ENCODE measurements around the gene SULT1C4.
"Not testable (repeated sequence)": the region's sequence is repeated elsewhere in the genome, so short reads cannot be mapped to it uniquely, and the experiment has no call there.

Gene SULT1C4

GRCh38 chr2:108414945-108415344, 37.2 kb downstream of the SULT1C4 start:
- no peak for DNase-seq

- DNase-seq, result no peak
These were observed 39.5 kb downstream of the SULT1C4 start for GRCh38 chr2:108417254-108417653.

- DNase-seq, result no peak
These were observed 40.7 kb downstream of the SULT1C4 start for GRCh38 chr2:108418416-108418815.

- no peak for DNase-seq
These were observed 45.3 kb downstream of the SULT1C4 start for GRCh38 chr2:108423067-108423466.

GRCh38 chr2:108423502-108424251, 45.9 kb downstream of the SULT1C4 start:
- DNase-seq, result no peak

GRCh38 chr2:108428286-108429009, 50.7 kb downstream of the SULT1C4 start:
- DNase-seq, result no peak

GRCh38 chr2:108435578-108435977, 57.8 kb downstream of the SULT1C4 start:
- DNase-seq, result not testable (repeated sequence)

- DNase-seq, result no peak
These were observed 59.2 kb downstream of the SULT1C4 start for GRCh38 chr2:108436976-108437375.

Measured in NCI-H1694 treated with DMSO at 0.1 percent for 48 hours (cell line).